SK-N-SH (cell line): ENCODE data around the gene SNTG2. TPM values are rescaled to one million over a fixed set of nuclear protein-coding genes. Genes with fewer than 3 reads are reported as not detected.

Source experiments
- CTCF ChIA-PET: fragments of 300-600, 350-600 bp; formaldehyde crosslinking; extraction: SDS; loops from one replicate; lab custom pipeline; 2021; lab: Yijun Ruan, JAX
- POLR2A ChIA-PET: fragments of 350-600 bp; sonication (Branson Sonifier 250); formaldehyde crosslinking; extraction: SDS; loops from one replicate; lab custom pipeline; 2020; ENCODE audit warnings: antibody characterized with exemption, inconsistent platforms; lab: Yijun Ruan, JAX
- DNase-seq: peaks from one replicate; pipeline ENCODE4 v3.0.0; 2012
- H2AFZ ChIP-seq: fragments of 200-600 bp; sonication (generic); 2 replicates; pipeline ENCODE4 v1.8.1; 2016; ENCODE audit warnings: antibody characterized with exemption, mild to moderate bottlenecking, low read depth
- H3F3A ChIP-seq: fragments of 200-600 bp; sonication (generic); replicated peaks from 2 replicates; pipeline ENCODE3; 2016; ENCODE audit warnings: antibody characterized with exemption, mild to moderate bottlenecking; ENCODE audit not compliant: insufficient read depth
- H3K27ac ChIP-seq, 2 experiments: fragments of 200-500 bp in 1 of 2; fragments of 200-600 bp in 1 of 2; sonication (Bioruptor generic) in 1 of 2; sonication (generic), shearing (Covaris generic) in 1 of 2; 2 replicates each; pipeline versions ENCODE4 v1.5.1 to v1.6.1; 2014 to 2016; ENCODE audit warnings: low read depth in 2 of 2, inconsistent platforms in 1 of 2, low read length in 1 of 2, mild to moderate bottlenecking in 1 of 2, mixed read lengths in 1 of 2
- H3K27me3 ChIP-seq: fragments of 200-600 bp; sonication (generic), shearing (Covaris generic); 2 replicates; pipeline ENCODE4 v1.6.1; 2016; ENCODE audit warnings: mixed run types; ENCODE audit not compliant: insufficient read depth
- H3K36me3 ChIP-seq, 2 experiments: fragments of 200-500 bp in 1 of 2; fragments of 200-600 bp in 1 of 2; sonication (Bioruptor generic) in 1 of 2; sonication (generic) in 1 of 2; replicated peaks in 1 of 2; 2 replicates each; pipeline versions ENCODE3 to v1.5.1; 2014 to 2016; ENCODE audit warnings: low read length in 1 of 2, mild to moderate bottlenecking in 1 of 2; ENCODE audit not compliant: insufficient read depth in 2 of 2, control insufficient read depth in 1 of 2
- H3K4me1 ChIP-seq, 2 experiments: fragments of 200-500 bp in 1 of 2; fragments of 200-600 bp in 1 of 2; sonication (Bioruptor generic) in 1 of 2; sonication (generic), shearing (Covaris generic) in 1 of 2; 2 replicates each; pipeline versions ENCODE4 v1.5.1 to v1.6.1; 2014 to 2016; ENCODE audit warnings: low read depth in 1 of 2, low read length in 1 of 2, mixed run types in 1 of 2; ENCODE audit not compliant: insufficient read depth in 2 of 2, control insufficient read depth in 1 of 2
- H3K4me2 ChIP-seq: fragments of 200-600 bp; sonication (generic), shearing (Covaris generic); 2 replicates; pipeline ENCODE4 v1.6.1; 2017; ENCODE audit warnings: mixed run types
- H3K4me3 ChIP-seq, 2 experiments: fragments of 200-500 bp in 1 of 2; fragments of 200-600 bp in 1 of 2; sonication (Bioruptor generic) in 1 of 2; sonication (generic), shearing (Covaris generic) in 1 of 2; 2 replicates each; pipeline versions ENCODE4 v1.5.1 to v1.8.1; 2014 to 2016; ENCODE audit warnings: low read depth in 2 of 2, inconsistent platforms in 1 of 2, low read length in 1 of 2, mild to moderate bottlenecking in 1 of 2, mixed read lengths in 1 of 2, moderate library complexity in 1 of 2
- H3K79me2 ChIP-seq: fragments of 200-600 bp; sonication (generic); 2 replicates; pipeline ENCODE4 v1.8.1; 2017; ENCODE audit warnings: mild to moderate bottlenecking; ENCODE audit not compliant: insufficient read depth
- H3K9ac ChIP-seq: fragments of 200-600 bp; sonication (generic); 2 replicates; pipeline ENCODE4 v1.6.1; 2017; ENCODE audit warnings: mixed run types
- H3K9me2 ChIP-seq: fragments of 200-600 bp; sonication (generic); 2 replicates; pipeline ENCODE4 v1.6.1; 2017; ENCODE audit warnings: mixed run types
- H3K9me3 ChIP-seq: fragments of 200-600 bp; sonication (generic); 2 replicates; pipeline ENCODE4 v1.6.1; 2017; ENCODE audit warnings: mixed run types, mild to moderate bottlenecking, moderate library complexity
- H4K20me1 ChIP-seq: fragments of 200-600 bp; sonication (generic); 2 replicates; pipeline ENCODE4 v1.6.1; 2017; ENCODE audit warnings: mild to moderate bottlenecking, mixed run types; ENCODE audit not compliant: insufficient read depth
- CTCF ChIP-seq: fragments of 200-600 bp; sonication (generic); IDR thresholded peaks from 2 replicates; pipeline ENCODE4 v1.6.1; 2017; ENCODE audit warnings: antibody characterized with exemption, mild to moderate bottlenecking, moderate library complexity
- ELF1 ChIP-seq: IDR thresholded peaks from 2 replicates; pipeline ENCODE4 v1.4.0; 2012
- EP300 ChIP-seq, 2 experiments: IDR thresholded peaks; 2 replicates each; pipeline versions ENCODE4 v1.4.0 to v1.6.1; 2012; ENCODE audit warnings: borderline replicate concordance in 1 of 2, low read depth in 1 of 2, low read length in 1 of 2
- GABPA ChIP-seq: IDR thresholded peaks from 2 replicates; pipeline ENCODE4 v1.4.0; 2012; ENCODE audit warnings: low read depth, mild to moderate bottlenecking
- GATA2 ChIP-seq: sonication (generic); formaldehyde crosslinking; IDR thresholded peaks from 2 replicates; pipeline ENCODE4 v1.5.0; 2020; ENCODE audit warnings: mild to moderate bottlenecking, missing genetic modification reagents
- IRF3 ChIP-seq: fragments of 150-350 bp; IDR thresholded peaks from 2 replicates; pipeline ENCODE4 v1.6.1; 2016; ENCODE audit warnings: mild to moderate bottlenecking, low read depth, low read length
- MAX ChIP-seq: IDR thresholded peaks from 2 replicates; pipeline ENCODE4 v1.4.0; 2012; ENCODE audit warnings: low read depth
- MEF2A ChIP-seq: IDR thresholded peaks from 2 replicates; pipeline ENCODE4 v1.4.0; 2012; ENCODE audit warnings: low read depth, borderline replicate concordance
- MXI1 ChIP-seq: IDR thresholded peaks from 2 replicates; pipeline ENCODE4 v1.6.1; 2012; ENCODE audit warnings: mild to moderate bottlenecking, low read depth, low read length, improper control_type of control experiment
- NFIC ChIP-seq: IDR thresholded peaks from 2 replicates; pipeline ENCODE4 v1.4.0; 2012; ENCODE audit warnings: borderline replicate concordance
- NRF1 ChIP-seq: IDR thresholded peaks from 2 replicates; pipeline ENCODE4 v1.6.1; 2012; ENCODE audit warnings: low read depth, mild to moderate bottlenecking, low read length
- PBX3 ChIP-seq: IDR thresholded peaks from 2 replicates; pipeline ENCODE4; 2012
- POLR2AphosphoS5 ChIP-seq: IDR thresholded peaks from 2 replicates; pipeline ENCODE4 v1.6.1; 2012; ENCODE audit warnings: low read depth, low read length
- RFX5 ChIP-seq: IDR thresholded peaks from 2 replicates; pipeline ENCODE4 v1.6.1; 2012; ENCODE audit warnings: mild to moderate bottlenecking, improper control_type of control experiment, low read length
- SMC3 ChIP-seq: IDR thresholded peaks from 2 replicates; pipeline ENCODE4 v1.6.1; 2012; ENCODE audit warnings: low read depth, low read length, improper control_type of control experiment
- TAF1 ChIP-seq: IDR thresholded peaks from 2 replicates; pipeline ENCODE4 v1.6.1; 2012; ENCODE audit warnings: low read depth, mild to moderate bottlenecking, low read length, moderate library complexity, borderline replicate concordance
- TCF12 ChIP-seq: IDR thresholded peaks from 2 replicates; pipeline ENCODE4 v1.4.0; 2012
- TEAD4 ChIP-seq: IDR thresholded peaks from 2 replicates; pipeline ENCODE4 v1.4.0; 2012; ENCODE audit warnings: mild to moderate bottlenecking, borderline replicate concordance; ENCODE audit not compliant: insufficient read depth
- USF1 ChIP-seq: IDR thresholded peaks from 2 replicates; pipeline ENCODE4 v1.4.0; 2012; ENCODE audit warnings: low read depth, borderline replicate concordance
- YY1 ChIP-seq: IDR thresholded peaks from 2 replicates; pipeline ENCODE4 v1.4.0; 2012; ENCODE audit warnings: low read depth, mild to moderate bottlenecking
- ZBTB33 ChIP-seq: IDR thresholded peaks from 2 replicates; pipeline ENCODE4 v1.4.0; 2012; ENCODE audit warnings: low read depth, borderline replicate concordance
- WGBS: methylation state at CpG from one replicate; pipeline ENCODE4 v1.1.6; 2017; ENCODE audit warnings: low lambda C conversion rate; 5-methylcytosine and 5-hydroxymethylcytosine counted together
- polyA plus RNA-seq, 3 experiments: library from polyadenylated mRNA; depleted of rRNA; stranded (reverse); fragments of >200 nt; gene quantifications; 2 replicates each; pipeline ENCODE4 v1.2.3, GENCODE V29; 2012

SNTG2 gene
- polyA plus RNA-seq, 1 of the 3 experiments (the other 2 are of a cell fraction): not detected

GRCh38 chr2:1141079-1141478 lies 190.4 kb downstream of the SNTG2 start:
- no peaks in the 10 kb centered on the region for H3K27me3 ChIP-seq
- ChIA-PET POLR2A (interaction anchor here (1.5 kb wide), 1 partner anchor 9 kb away, joined by 3 read pairs; no protein-coding TSS in a partner anchor), CTCF (interaction anchor here (0.5 to 3.7 kb wide), 46 partner anchors 9 to 947 kb away, joined by 3 to 46 read pairs (median 6); partner anchors contain the start of gene SNTG2)
- no peak overlapping the region for H3K9ac ChIP-seq
- no peak for DNase-seq
- H3K4me2 ChIP-seq: no peak overlapping the region
- H3K79me2 ChIP-seq: no peaks in the 10 kb centered on the region
- no peaks in the 10 kb centered on the region for H3K9me3 ChIP-seq
- H3K4me3 ChIP-seq: no peak overlapping the region
- H3K4me1 ChIP-seq: no peaks in the 10 kb centered on the region; a peak in 1 of 4 replicates
- TF ChIP-seq IRF3: no peak
- TF ChIP-seq YY1: no peak
- no peak for TF ChIP-seq CTCF
- TF ChIP-seq EP300 (IDR thresholded peaks at IDR 0.05; ENCODE audit: borderline replicate concordance in 1 of 2, low read depth in 1 of 2, low read length in 1 of 2): no peak
- TF ChIP-seq TEAD4: no peak
- H3K36me3 ChIP-seq: no peaks in the 10 kb centered on the region
- no peak overlapping the region for H2AFZ ChIP-seq
- no peaks in the 10 kb centered on the region for H3F3A ChIP-seq
- no peaks in the 10 kb centered on the region for H4K20me1 ChIP-seq
- H3K9me2 ChIP-seq: no peaks in the 10 kb centered on the region
- H3K27ac ChIP-seq: no peak overlapping the region
- WGBS: 38% methylated on average over 7 of the region's 7 CpGs

- no peak overlapping the region for H3K4me2 ChIP-seq
- H3K36me3 ChIP-seq: no peaks in the 10 kb centered on the region
- CTCF ChIA-PET: interaction anchor here (0.6 kb wide), 1 partner anchor 408 kb away, joined by 3 read pairs; no protein-coding TSS in a partner anchor
- H3K27ac ChIP-seq: no peak overlapping the region
- H3K9me2 ChIP-seq: no peaks in the 10 kb centered on the region
- DNase-seq: no peak
- no peaks in the 10 kb centered on the region for H4K20me1 ChIP-seq
- H3K9ac ChIP-seq: no peak overlapping the region
- H3K4me1 ChIP-seq: no peaks in the 10 kb centered on the region; a peak in 1 of 4 replicates
- TF ChIP-seq NRF1 (no peak), TAF1 (no peak), MEF2A (no peak), ZBTB33 (no peak), TCF12 (no peak), RFX5 (no peak), ELF1 (no peak), MAX (no peak), GATA2 (CRISPR knock-in tag) (no peak), SMC3 (no peak), GABPA (no peak), NFIC (no peak), PBX3 (no peak), MXI1 (no peak), TEAD4 (no peak), POLR2AphosphoS5 (no peak), USF1 (no peak)
- 33% methylated on average over 1 of the region's 1 CpG for WGBS
- H3K79me2 ChIP-seq: no peaks in the 10 kb centered on the region
- POLR2A ChIA-PET: no interaction called here
- H3K27me3 ChIP-seq: no peaks in the 10 kb centered on the region
- no peaks in the 10 kb centered on the region for H3F3A ChIP-seq
- no peak overlapping the region for H3K4me3 ChIP-seq
- no peak overlapping the region for H2AFZ ChIP-seq
- no peaks in the 10 kb centered on the region for H3K9me3 ChIP-seq
Observed at GRCh38 chr2:1143129-1143528, 192.5 kb downstream of the SNTG2 start.
